ENCODE results near the gene REV1.
"Not testable (repeated sequence)": the region's sequence is repeated elsewhere in the genome, so short reads cannot be mapped to it uniquely, and the experiment has no call there.

Gene REV1

DNA sequence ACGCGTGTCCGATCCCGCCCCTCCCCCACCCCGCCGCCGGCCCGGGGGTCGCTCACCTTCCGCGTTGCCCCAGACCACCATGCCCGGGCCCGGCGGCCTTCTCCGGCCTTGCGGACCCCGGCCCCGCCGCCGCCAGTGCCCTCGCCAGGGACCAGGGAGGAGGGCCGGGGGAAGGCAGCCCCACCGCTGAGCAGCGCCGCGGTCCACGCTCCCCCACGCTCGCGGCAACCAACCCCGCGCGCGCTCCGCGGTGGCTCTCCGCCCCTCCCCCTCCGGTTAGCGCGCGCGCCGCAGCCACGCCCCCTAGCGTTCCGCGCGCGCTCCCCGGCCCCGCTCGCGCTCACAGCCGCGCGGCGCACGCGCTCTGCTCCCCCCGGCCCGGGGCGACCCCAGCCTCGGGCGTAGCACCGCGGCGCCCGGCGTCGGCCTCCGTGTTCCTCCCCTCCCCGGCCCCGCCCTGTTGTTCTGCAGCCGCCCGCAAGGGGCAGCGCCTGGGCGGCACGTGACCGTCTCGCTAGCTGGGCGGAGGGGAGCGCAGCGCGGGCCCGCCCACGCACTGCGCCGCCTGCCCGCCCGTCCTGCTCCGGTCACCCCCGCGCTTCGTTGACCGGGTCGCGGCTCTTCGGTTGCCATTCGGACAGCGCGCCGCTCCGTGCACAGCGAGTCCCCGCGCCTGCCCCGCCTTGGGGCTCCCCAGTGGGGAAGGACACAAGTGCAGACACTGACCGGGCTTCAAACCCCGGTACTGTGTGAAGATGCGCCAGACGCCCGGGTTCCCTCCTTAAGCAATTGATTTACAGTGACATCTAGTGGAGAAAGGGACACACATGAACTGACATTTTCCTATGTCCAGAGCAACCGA, at the start of gene REV1:
Gene REV1 (minus strand): TSS at position 257 of the 862 bp plus-strand sequence. CDS start 25,042 bp downstream, outside the sequence.
- DNase-seq (ENCODE audit: low read depth in 2 of 2): peak; percentile 88 to 93

DNA sequence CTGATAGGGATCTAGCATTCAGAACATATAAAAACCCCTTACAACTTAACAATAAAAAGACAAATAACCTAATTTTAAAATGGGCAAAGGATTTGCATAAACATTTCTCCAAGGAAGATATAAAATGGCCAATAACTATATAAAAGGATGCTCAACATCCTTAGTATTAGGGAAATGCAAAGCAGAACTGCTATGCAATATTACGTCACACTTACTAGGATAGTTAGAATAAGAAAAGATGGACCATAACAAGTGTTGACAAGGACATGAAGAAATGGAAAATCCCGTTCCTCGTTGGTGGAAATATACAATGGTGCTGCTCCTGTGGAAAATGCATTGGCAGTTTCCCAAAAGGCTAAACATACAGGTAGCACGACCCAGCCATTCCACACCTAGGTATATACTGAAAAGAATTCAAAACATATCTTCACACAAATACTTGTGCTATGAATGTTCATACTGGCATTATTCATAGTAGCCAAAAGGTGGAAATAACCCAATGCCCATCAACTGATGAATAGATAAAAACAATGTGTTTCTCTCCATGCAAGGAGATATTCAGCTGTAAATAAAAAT, 48.2 kb upstream of the REV1 start:
- DNase-seq (ENCODE audit: low read depth in 2 of 2): no peak

DNA sequence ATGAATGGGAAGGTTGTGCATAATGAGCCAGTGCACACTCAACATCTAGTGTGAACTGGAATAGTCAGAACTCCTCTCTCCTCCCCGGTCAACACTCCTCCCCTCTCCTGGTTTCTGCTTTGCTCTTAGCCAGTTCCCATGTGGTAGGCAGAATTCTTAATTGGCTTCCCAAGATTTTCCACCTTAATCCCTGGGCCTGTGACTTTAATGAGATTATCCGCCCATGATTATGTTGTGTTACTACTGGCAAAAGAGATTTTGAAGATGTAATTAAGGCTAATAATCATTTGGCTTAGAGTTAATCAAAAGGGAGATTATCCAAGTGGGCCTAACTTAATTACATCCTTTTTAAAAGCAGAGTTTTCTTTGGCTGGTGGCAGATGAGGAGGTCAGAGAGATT, 34.2 kb upstream of the REV1 start:
- DNase-seq (ENCODE audit: low read depth in 2 of 2): no peak

DNA sequence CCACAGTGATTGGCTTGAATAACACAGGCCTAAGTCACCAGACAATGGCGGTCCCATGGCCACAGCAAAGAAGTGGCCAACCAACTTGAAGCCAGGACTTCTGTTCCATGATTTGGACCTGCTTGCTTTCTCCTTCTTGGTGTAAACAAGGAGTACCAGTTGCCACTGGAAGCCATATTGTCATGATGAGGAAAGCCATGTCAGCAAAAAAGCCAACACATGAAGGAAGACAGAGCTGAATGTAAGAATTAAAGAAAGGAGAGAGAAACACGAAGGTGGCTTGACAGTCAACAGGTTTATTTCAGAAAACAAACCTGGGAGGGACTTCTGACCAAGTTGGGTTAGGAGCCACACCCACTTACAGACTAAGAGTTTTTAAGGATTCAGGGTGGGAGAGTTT, 32.3 kb upstream of the REV1 start:
- no peak for DNase-seq (ENCODE audit: low read depth in 2 of 2)

DNA sequence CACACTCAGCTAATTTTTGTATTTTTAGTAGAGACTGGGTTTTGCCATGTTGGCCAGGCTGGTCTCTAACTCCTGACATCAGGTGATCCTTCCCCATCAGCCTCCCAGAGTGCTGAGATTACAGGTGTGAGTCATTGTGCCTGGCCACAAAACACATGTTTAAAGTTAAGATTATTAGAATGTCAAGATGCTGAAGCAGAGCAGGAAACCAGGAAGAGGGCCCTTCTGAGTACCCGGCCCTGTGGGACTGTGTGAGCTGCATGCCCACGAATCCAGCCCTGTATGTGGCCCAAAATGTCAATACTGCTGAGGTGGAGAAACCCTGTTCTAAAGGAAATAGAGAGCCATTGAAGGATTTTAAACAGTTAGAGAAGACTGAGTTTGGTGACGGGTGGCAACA, 31.0 kb upstream of the REV1 start:
- no peak for DNase-seq (ENCODE audit: low read depth in 2 of 2)

DNA sequence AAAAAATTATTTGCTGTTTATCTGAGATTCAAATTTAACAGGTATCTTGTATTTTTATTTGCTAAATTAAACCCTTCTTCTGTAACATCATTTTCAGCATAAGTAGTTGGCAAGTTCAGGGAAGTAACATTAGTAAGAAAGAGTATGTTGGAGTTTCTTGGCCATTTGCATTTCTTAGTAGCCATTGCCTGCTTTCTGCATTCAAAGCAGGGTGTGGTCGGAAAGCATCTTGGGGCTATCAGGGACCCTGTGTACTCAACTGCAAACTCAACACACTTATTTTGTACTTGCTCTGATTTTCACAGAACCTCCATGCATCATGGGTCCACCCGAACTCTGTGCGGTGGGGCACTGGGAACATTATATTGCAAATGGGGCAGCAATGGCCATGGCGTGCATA, 30.4 kb upstream of the REV1 start:
- DNase-seq (ENCODE audit: low read depth in 2 of 2): no peak

DNA sequence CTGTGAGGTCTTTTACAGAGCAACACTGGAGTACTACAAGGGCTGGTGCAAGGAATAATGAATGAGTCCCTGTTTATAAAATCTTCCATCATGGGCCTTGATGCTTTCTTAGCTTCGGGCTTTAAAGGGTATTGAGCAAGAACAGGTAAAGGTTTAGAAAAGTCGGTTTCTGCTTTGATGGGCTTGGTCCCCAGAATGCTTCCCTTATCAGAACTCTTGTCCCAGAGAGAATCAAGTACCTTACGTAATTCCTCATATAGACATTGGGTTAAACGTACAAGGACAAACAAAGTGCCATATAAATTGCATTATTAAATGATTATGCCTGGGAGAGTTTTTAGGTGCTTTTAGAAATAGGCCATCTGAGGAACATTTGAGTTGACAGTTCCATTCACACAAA, 24.5 kb upstream of the REV1 start:
- DNase-seq (ENCODE audit: low read depth in 2 of 2): no peak

DNA sequence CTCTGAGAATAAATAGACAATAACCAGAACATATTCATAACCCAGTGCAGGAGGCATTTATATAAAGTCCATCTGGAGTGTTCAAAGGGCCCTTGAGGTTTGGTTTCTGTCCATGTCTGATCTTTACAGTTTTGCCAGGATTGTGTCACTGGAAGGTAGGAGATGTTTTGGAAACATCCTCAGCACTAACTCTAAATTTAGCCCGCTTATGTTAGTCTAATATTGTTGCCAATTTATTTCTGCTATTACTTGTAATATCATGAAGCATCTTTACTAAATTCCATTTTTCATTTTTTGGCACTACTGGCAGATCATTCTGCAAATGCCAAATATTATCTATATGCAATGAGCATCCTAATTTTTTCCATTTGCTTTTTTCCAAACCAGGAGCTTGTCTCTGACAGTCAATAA, 22.4 kb upstream of the REV1 start:
- DNase-seq (ENCODE audit: low read depth in 2 of 2): no peak

DNA sequence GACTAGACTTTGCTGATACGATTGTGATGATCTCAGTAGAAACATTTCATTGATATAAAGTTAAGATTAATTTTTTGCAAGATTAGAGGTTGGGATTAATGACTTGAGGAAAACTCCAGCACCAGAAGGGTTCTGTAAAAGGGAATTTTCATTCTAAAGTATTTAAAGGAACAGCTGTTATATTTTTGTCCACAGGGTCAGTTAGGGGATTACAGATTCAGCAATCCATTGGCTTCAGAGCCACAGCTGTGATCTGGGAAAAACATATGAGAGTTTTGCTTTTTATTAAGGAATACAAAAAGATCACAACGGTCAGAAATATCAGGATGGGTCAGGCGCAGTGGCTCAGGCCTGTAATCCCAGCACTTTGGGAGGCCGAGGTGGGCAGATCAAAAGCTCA, 19.6 kb upstream of the REV1 start:
- DNase-seq (ENCODE audit: low read depth in 2 of 2): no peak

DNA sequence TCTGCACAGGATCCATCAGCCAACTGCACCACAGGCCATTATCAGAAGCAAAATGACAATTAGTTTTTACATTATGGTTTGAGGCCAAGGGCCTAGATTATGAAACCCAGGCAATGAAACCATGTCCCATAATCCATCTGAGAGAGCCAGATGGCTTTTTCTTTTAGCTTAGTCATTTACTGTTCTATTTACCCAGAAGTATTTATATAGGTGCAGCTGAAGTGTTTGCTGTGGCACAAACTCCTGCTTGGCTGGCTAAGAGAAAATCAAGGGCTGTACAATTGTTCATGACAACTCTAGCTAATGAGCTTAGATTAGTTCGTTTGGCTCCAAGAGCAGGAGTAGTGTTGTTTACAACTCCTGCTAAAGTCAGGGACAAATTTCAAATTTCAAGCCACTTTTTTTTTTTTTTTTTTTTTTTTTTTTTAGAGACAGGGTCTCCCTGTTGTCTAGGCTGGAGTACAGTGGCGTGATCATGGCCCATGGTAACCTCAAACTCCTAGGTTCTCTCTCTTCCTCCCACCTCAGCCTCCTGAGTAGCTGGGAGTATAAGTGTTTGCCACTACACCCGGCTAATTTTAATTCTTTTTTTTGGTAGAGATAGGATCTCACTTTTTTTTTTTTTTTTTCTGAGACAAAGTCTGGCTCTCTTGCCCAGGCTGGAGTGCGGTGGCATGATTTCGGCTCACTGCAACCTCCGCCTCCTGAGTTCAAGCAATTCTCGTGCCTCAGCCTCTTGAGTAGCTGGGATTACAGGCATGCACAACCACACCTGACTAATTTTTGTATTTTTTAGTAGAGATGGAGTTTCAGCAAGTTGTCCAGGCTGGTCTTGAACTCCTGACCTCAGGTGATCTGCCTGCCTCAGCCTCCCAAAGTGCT, 18.4 kb upstream of the REV1 start:
- no peak for DNase-seq (ENCODE audit: low read depth in 2 of 2)

DNA sequence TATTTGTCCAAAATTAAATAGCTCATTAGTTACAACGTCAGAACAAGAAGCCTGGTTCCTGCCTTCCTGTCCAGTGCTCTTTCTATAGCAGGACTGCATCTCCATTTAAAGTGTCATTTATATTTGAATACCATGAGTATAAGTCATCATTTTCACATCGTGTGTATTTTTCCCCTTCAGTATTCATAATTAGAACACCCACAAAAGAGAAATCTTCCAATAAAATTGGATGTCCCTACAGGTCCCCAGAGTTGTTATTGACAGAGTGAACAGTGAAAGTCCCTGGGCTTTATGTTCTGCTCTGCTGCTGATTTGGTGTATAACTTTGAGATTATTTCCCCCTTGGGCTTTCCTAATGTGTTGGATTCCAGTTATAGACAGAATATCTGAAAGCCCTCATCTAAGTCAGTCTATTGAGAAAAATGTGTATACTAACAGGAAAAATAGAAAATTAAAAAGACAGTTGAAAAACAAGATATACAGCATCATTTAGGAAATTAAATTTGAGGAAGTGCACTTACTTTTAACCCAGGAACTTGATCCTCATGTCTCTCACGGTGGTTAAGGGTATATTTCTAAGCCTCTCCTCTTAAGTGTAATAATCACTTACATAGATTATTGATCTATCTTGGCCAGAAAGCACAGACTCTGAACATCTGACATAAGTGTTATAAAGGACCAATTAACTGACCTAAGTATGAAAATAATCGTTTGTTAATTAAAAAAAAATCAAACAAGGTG, 15.2 kb upstream of the REV1 start:
- no peak for DNase-seq (ENCODE audit: low read depth in 2 of 2)

DNA sequence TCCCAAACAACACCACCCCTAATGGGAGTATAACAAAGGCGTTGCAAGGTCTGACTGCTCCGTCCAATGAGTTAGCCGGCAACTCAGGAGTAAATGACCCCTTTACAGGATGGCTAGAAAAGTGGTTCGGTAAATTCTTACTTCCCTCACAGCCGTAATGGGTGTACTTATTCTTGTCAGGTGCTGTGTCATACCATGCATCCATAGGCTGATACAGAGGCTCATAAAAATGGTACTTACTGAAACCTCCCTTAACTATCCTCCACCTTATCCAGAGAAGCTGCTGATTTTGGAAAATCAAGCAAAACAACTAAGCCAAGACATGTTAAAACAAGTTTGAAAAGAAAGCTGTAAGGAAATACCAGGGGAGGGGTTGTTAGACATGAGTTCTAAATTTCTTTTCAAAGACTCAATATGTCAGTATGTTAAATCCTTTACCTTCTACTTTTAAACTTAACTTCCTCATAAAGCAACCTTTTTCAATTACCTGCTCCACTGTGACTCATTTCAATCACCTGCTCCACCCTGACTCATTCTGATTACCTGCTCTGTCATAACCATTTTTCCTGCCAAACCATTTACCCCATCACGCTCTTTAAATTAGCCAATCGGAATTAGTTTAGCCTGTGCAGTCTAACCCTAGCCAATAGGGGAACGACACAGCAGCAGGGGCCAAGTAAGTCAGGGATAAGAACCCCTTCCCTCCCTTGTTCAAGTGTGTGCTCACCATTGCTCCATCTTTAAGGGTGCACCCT, 14.0 kb upstream of the REV1 start:
- DNase-seq (ENCODE audit: low read depth in 2 of 2): not testable (repeated sequence)

DNA sequence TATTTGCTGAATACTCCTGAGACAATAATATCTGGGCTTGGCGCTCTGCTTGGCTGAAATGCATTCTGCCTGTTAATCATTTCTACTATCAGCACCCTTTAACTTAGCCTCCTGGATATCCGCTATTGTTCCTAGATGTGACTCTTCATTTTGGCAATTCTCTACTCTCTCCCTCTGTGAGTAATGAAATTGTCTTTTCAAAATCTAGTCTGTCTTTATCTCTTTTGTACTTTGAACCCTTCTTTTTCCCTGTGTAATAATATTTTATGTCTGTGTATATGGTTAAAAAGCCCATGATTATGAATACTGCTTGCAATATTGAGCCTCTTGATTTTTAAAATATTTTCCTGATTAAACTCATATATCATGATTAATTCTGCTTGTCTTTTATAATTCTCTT, 6.2 kb upstream of the REV1 start:
- DNase-seq (ENCODE audit: low read depth in 2 of 2): no peak

DNA sequence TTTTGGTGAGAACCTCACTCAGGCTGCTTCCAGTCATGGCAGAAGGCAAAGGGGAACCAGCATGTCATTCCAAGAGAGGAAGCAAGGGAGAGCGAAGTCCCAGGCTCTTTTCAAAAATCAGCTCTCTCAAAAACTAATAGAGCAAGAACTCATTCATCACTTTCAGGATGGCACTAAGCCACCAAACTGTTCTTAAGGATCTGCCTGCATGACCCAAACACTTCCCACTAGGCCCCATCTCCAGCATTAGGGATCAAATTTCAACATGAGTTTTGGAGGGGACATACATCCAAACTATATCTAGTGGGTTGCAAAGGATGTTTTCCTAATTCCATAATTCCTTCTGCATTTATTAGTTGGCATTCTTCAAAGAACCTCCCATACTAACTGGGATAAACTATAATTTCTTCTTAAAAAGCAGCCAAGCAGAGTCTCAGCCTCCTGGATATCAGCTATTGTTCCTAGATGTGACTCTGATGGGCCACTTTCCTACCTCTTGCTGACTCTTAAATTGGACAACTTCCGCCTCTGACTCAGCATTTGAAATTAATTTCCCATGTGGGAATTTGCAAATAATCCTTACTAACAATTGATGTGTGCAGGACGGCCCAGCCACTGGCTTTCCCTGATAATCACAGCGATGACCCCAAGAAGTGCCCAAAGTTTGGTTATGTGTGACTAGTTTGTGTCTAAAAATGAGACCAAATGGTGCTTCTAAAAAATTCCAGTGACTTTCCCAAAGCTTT, 5.5 kb upstream of the REV1 start:
- no peak for DNase-seq (ENCODE audit: low read depth in 2 of 2)

DNA sequence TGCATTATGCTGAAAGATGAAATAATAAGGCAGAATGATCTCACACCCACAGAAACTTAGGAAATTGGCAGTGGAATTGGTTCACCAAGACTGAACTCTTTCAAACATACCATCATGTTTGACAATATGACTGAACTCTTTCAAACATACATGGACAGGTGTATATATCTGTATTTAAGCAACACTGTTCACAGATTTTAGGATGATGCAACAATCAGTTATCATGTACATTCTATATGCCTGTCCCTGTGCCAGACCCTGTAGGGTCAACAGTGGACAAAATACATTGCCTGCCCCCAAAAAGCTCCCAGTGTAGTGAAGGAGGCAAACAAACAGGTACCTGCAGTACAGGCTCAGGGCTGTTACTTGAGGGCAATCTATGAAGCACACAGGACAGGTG, 2.9 kb upstream of the REV1 start:
- no peak for DNase-seq (ENCODE audit: low read depth in 2 of 2)

DNA sequence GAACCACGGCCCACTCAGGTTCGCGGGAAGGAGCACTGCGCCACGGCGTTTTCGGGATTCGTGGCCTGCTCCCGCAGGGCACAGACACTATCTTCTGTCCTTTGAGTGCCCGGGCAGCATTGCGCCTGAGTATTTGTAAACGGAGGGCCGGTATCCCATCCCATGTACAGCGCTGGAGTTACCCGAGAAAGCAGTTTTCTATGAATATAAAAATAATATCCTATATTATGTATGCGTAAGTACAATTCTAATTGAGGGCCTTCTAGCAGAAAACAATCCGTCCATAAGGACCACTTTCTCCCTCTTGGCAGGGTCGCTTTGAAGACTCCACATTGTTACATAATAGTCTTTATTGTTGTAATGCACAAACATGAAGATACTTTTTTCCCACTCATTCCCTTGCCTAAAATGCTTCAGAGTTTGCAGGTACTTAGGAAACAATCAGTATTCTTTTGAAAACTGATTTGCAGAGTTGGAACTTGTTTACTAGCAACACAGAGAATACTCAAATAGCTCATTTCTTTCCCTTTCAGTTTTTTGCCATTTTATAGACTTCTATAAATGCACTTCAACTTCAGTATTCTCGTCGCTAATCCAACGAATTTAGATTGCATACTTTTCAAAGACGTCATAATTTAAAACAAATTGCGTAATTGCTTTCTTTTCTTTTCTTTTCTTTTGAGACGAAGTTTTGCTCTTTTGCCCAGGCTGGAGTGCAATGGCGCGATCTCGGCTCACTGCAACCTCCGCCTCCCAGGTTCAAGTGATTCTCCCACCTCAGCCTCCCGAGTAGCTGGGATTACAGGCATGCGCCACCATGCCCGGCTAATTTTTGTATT, 1.0 kb upstream of the REV1 start:
- no peak for DNase-seq (ENCODE audit: low read depth in 2 of 2)

DNA sequence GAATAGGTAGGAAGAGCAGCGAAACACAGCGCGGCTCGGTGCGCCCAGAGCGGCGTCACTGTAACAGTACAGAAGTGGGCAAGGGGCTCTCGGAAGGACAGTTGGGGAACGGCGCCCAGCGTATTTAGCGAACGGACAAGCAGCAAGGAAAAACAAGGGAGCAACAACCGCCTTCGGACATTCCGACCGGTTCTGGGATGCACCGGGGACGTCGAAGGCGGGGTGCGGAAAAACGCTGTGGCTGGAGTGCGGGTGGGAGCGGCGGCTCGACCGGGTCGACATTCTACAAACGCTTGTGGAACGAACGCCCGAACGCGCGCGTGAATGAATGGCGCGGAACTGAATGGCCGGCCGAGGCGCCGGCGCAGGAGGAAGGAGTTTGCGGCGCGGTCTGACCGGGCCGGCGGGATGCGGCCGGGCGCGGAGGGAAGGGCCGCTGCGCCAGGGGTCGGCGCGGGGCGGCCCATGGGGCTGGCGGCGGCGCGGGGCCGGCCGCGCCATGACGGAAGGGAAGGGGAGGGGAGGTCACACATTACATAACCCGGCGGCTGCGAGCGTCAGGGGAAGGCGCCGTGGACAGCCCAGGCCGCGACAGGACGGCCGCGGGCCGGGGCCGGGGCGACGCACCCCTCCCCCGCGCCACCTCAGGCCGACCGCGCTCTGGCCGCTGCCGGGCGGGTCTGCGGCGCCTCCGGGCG, 605 bp downstream of the REV1 start:
- peak in 1 of 2 donors; percentile 17 for DNase-seq (ENCODE audit: low read depth in 2 of 2)

DNA sequence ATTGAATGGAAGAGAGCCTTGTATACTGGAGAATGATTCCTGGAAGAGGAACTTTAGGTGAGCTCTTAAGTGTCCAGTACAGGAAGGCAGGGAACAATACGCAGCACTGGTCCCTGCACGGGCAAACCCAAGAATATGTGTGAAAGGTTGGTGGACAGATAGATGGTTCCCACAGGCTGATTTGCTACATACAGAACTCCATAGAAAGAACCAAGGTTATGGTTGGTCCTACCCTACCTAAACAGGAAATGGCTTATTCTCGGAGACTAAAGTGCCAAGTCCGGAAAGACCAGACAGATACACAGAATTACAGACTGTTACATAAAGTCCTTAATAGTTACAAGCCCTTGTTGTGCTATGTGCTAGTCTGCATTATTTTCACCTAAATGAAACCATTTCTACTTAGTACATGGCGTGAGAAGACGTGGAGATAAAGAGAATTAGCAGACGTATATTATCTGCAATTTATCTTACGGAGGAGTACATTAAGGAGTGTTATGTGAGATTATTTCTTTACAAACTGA, 1.2 kb downstream of the REV1 start:
- no peak for DNase-seq (ENCODE audit: low read depth in 2 of 2)

DNA sequence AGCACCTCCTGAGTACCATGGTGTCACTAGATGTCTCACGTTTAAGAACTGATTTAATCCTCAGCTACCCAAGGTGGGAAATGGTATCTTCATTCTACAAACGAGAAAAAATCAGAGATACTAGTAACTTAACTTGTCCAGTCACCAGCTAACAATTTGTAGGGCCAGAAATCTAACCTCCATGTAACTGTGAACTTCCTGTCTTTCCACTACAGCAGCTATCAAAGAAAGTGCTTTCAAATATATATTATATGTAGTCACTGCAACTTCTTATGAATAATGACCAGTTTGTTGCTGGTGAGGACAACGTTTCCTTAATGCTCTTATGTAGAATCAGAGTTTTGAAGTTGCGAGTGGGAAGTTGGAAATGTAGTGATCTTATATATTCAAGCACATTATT, 1.9 kb downstream of the REV1 start:
- DNase-seq (ENCODE audit: low read depth in 2 of 2): no peak
